NCI-H146 (cell line): ENCODE measurements around the gene POLL.

Source experiments
- DNase-seq: peaks from one replicate; lab custom pipeline; 2025; lab: John Stamatoyannopoulos, UW

POLL gene

GRCh38 chr10:101560298-101561067 is 27.6 kb downstream of the POLL start:
- DNase-seq: no peak

- no peak for DNase-seq
Observed at GRCh38 chr10:101559596-101560297, 28.3 kb downstream of the POLL start.

GRCh38 chr10:101558671-101559595 is 29.1 kb downstream of the POLL start:
- DNase-seq: no peak

- no peak for DNase-seq
Observed at GRCh38 chr10:101558204-101558603, 29.9 kb downstream of the POLL start.

- no peak for DNase-seq
Observed at GRCh38 chr10:101557541-101557940, 30.5 kb downstream of the POLL start.

- no peak for DNase-seq
Observed at GRCh38 chr10:101552442-101552841, 35.6 kb downstream of the POLL start.

- DNase-seq: no peak
Observed at GRCh38 chr10:101550965-101551364, 37.1 kb downstream of the POLL start.

- DNase-seq: peak; percentile 38
Observed at GRCh38 chr10:101545898-101546297, 42.2 kb downstream of the POLL start.

- DNase-seq: peak; percentile 93
Observed at GRCh38 chr10:101538446-101538845, 49.6 kb downstream of the POLL start.

GRCh38 chr10:101536800-101537199 is 51.3 kb downstream of the POLL start:
- peak; percentile 20 for DNase-seq

- no peak for DNase-seq
Observed at GRCh38 chr10:101535949-101536348, 52.1 kb downstream of the POLL start.

GRCh38 chr10:101529725-101530553 is 58.1 kb downstream of the POLL start:
- DNase-seq: peak; percentile 43

- no peak for DNase-seq
Observed at GRCh38 chr10:101529207-101529606, 58.9 kb downstream of the POLL start.
